T follicular helper cell (primary cell): ENCODE measurements around the gene EFNB1.
"Not testable (repeated sequence)": the region's sequence is repeated elsewhere in the genome, so short reads cannot be mapped to it uniquely, and the experiment has no call there.

Source experiments
- DNase-seq: peaks from one replicate; pipeline ENCODE4 v3.0.0-alpha.2; 2020; ENCODE audit warnings: low read depth
- total RNA-seq, 2 experiments: gene quantifications; one replicate each; lab custom pipeline; 2026; lab: John Stamatoyannopoulos, UW

Gene EFNB1
- total RNA-seq = 14.9 to 22.2 reads per million in 2 experiments

DNA sequence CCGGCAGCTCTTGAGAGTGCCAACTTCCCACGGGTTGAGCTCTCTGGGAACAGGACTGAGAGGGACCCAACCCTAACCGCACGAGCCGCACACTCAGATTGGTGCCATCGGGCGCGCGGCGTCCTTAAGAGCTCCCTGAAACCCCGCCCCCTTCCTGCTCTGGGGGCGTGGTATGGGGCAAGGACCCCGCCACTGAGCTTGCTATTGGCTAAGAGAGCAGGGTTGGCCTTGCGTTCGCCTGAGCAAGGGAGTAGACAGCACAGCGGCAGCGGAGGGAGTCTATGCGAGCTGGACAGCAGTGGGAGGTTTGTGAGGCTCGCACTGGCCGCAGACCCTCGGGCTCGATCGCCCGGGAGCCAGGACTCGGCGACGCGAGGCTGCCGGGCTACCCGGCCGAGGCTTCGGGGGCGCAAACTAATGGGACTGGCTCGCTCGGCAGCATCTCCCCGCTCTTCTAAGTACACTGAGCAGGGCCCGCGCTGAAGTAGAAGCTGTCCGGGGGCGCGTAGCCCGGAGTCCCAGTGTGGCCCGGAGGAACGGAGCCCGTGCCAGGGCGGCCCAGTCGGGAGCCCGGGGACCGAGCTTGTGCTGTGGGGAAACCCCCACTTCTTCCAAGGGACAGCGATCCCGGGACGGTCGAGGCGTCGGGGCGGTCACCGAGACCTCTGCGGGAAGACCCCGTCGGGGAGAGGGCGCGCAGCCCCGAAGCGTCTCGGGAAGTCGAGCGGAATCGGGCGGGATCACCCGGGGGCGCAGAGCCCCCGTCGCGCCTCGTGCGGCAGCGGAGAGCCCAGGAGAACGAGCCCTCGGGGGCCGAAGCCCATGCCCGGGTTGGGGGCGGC is at the start of gene EFNB1:
EFNB1 (plus strand) TSS at position 282 of the 842 bp plus-strand sequence. CDS start 756 bp downstream, outside the sequence.
- DNase-seq = peak; percentile 77

DNA sequence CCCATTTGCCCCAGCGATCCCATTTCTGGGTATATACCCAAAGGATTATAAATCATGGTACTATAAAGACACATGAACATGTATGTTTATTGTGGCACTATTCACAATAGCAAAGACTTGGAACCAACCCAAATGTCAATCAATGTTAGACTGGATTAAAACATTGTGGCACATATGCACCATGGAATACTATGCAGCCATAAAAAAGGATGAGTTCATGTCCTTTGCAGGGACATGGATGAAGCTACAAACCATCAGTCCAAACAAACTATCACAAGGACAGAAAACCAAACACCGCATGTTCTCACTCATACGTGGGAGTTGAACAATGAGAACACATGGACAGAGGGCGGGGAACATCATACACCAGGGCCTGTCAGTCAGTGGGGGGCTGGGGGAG is 47.5 kb upstream of the EFNB1 start:
- not testable (repeated sequence) for DNase-seq

DNA sequence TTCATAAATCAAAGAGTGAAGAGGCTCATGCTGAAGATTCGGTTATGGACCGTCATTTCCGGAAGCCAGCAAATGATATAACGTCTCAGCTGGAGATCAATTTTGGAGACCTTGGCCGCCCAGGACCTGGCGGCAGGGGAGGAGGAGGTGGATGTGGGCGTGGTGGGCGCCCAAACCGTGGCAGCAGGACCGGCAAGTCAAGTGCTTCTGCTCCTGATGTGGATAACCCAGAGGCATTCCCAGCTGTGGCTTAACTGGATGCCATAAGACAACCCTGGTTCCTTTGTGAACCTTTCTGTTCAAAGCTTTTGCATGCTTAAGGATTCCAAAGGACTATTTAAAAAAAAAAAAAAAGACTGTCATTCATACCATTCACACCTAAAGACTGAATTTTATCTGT is 44.0 kb upstream of the EFNB1 start:
- DNase-seq = no peak

- not testable (repeated sequence) for DNase-seq
Measured at GRCh38 chrX:68786581-68786980, 42.2 kb upstream of the EFNB1 start.

- no peak for DNase-seq
Measured at GRCh38 chrX:68789966-68790365, 38.9 kb upstream of the EFNB1 start.

GRCh38 chrX:68792083-68792482 is 36.7 kb upstream of the EFNB1 start:
- DNase-seq = no peak

GRCh38 chrX:68794461-68794860 is 34.4 kb upstream of the EFNB1 start:
- DNase-seq = no peak

- DNase-seq = no peak
Measured at GRCh38 chrX:68795741-68796140, 33.1 kb upstream of the EFNB1 start.

GRCh38 chrX:68798400-68798799 is 30.4 kb upstream of the EFNB1 start:
- DNase-seq = not testable (repeated sequence)

- DNase-seq = no peak
Measured at GRCh38 chrX:68801737-68802290, 27.0 kb upstream of the EFNB1 start.

DNA sequence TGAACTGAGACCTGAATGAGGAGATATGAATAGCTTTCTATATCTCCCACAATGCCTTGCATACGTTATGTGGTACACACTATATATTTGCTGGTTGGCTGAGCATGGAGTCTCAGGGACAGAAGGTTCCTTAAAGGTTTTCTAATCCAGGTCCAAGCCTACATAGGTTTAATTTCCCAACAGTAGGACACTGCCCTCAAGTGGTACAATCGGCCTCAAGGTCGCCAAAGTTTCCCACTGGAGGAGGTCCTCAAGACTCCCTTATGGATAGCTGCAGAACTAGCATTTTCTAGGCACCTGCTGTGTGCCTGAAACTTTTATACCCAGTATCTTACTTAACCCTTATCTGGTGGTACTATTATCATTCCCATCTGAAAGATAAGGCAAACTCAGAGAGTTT is 21.0 kb upstream of the EFNB1 start:
- DNase-seq = no peak

DNA sequence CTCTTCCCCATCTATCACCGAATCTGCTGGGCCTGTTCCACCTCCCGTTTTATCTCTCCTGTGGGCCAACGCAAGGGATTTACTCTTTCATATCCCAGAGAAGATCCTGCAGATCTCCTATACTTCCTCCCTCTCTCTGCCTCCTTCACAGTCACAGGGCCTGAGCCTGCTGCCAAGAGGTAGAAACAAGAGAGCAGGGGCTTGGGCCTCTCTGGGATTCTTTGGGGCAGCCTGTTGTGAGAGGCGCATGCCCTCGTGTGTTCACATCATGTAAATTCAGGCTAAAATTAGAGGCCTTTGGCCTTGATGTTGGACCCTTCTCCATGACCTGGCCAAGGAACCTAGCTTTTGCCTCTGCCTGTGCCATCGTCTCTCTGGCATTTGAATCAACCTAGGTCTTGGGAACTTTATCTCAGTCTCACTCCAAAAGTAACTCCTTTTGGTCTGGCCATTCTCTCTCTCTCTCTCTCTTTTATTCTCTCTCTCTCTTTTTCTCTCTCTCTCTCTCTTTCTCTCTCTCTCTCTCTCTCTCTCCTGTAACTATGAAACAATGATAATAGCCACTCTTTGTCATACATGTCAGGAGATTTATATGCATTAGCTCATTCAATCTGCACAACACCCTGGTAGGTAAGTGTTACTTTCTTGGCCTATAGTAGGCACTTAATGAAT is 20.0 kb upstream of the EFNB1 start:
- no peak for DNase-seq

DNA sequence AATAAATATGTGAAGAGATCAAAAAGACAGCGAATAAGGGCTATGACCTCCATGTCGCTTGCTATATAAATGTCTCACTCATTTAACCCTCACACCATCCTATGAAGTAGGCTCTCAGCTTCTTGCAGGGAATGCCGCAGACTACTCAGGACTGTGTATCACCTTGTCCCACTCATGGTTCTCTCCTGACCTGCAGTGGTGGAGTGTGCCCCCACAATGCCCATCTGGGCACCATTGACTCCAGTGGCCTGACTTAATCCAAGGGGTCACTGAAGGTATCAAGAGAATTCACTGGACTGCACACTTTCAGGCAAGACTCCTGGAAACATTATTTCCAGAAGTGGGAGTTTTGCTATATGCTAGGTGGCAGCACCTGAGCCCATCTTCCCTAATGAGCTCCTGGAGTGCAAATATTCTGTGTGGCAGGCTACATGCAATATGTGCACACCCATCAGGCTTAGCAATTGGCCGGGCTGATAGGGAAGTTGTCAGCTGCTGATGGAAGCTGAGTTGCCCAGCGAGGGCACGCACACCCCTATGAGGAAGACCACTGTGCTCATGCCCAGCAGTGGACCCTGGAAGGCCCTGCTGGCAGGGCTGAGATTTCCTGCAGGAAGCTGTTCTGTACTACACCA is 8.2 kb upstream of the EFNB1 start:
- DNase-seq = no peak

- no peak for DNase-seq
Measured at GRCh38 chrX:68821616-68822015, 7.2 kb upstream of the EFNB1 start.

- no peak for DNase-seq
Measured at GRCh38 chrX:68822641-68823410, 6.0 kb upstream of the EFNB1 start.

DNA sequence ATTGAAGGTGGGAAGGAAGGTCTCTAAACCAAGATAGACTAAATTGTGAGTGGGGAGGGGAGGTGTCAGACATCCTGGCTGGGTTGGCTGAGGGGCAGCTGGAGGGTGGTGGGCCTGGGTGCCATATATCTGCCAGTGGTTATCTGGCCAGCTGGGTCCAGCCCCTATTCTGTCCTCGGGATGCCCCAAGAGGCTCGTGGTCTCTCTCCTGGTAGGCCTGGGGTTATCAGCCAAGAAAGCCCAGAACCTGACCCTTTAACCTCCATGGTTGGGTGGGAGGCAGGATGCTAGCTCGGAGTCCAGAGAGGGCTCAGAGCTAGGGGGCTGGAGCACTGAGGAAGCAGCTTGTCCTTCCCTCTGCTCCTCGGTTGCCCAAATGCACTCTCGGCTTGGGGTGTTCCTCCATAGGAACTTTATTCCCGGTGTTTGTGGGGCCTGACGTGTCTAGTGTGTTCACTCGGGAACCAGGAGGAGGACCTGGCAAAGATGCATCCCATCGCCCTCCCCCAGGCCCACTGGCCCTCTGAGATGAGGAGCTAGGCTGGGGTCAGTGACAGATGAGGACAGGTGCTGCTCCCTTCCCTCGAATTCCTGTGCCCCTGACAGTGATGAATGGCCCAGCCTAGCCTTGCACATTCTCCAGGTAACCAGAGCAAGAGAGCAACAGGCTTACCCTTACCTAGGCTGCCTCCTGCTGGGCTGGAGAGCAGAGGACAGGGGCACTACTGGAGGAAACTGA is 5.2 kb upstream of the EFNB1 start:
- no peak for DNase-seq

- no peak for DNase-seq
Measured at GRCh38 chrX:68824152-68824433, 4.7 kb upstream of the EFNB1 start.

GRCh38 chrX:68824565-68825125 is 4.2 kb upstream of the EFNB1 start:
- no peak for DNase-seq

GRCh38 chrX:68826113-68826980 is 2.5 kb upstream of the EFNB1 start:
- no peak for DNase-seq

DNA sequence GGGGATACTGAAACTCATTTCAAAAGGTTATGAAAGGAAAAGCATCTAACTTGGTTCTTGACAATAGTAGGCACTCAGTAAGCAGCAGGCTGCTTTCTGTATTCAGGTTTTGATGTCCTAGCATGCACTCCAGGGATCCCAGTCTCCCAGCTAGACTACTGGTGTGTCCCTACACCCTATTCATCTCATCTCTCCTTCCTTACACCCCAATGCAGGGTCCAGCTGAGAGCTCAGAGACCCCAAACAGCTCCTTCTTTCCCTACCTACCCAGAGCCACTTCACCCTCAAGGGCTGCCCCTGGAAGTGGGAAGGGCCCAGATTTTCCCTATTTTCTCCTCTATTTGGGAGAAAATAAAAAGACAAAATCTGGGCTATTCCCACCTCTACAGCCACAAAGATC is 1.6 kb upstream of the EFNB1 start:
- DNase-seq = no peak
